Adrenal gland (tissue), 5 donors: ENCODE measurements around the gene ZXDC.

Experiments used
- CTCF ChIP-seq, 6 experiments: fragments of 450-650 bp in 4 of 6; fragments of 200-600 bp in 2 of 6; sonication (generic) in 1 of 6; IDR thresholded peaks; 1 replicate in 5 of 6; 2 replicates in 1 of 6; pipeline versions ENCODE4 v1.5.1 to v1.8.0; 2016 to 2021; ENCODE audit warnings: antibody characterized with exemption in 6 of 6, mild to moderate bottlenecking in 2 of 6, moderate library complexity in 1 of 6
- POLR2A ChIP-seq, 2 donors: fragments of 450-650 bp; IDR thresholded peaks; one replicate each; pipeline ENCODE4 v1.6.1; 2017; ENCODE audit warnings: antibody characterized with exemption in 2 of 2, mild to moderate bottlenecking in 2 of 2, moderate library complexity in 1 of 2
- donor health status: DM: no; HTN: no; CAD: no.

- TF ChIP-seq CTCF (IDR thresholded peaks at IDR 0.05) = peak; percentile 62 to 99 (median 94)
- TF ChIP-seq POLR2A (IDR thresholded peaks at IDR 0.05) = peak; percentile 40 to 56
Measured at GRCh38 chr3:126389112-126389793, 86.4 kb downstream of the ZXDC start.
